ENCODE measurements around the gene CLDN7.

The CLDN7 gene

DNA sequence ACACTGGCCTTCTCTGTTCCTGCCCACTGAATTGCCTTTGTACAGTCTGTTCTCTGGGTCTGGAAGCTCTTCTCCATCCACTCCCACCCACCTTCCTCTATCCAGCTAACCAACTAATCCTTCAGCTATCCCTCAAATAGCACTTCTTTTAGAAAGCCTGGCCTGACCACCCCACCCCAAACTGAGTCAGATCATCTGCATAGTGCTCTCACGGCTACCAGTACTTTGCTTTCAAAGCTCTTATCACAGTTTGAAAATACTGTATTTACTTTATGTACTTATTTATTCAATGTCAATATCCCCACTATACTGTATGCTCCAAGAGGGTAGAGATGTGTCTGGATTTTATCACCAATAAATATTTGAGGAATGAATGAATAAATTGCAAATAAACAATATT, 4.5 kb upstream of the CLDN7 start:
- TF ChIP-seq ZNF274 (IDR thresholded peaks at IDR 0.05; ENCODE audit: low read depth, low read length) (no peak), SUZ12 (IDR thresholded peaks at IDR 0.05; ENCODE audit: extremely low read depth, insufficient read depth, insufficient read length) (no peak), YY1 (IDR thresholded peaks at IDR 0.05; ENCODE audit: insufficient read depth, insufficient read length) (no peak)
- H3K4me1 ChIP-seq (ENCODE audit: insufficient read depth, insufficient read length) = peaks cover 2% of the 10 kb centered on the region
- H3K36me3 ChIP-seq (ENCODE audit: insufficient read depth, insufficient read length, low read length) = no peaks in the 10 kb centered on the region
- DNase-seq (ENCODE audit: low read depth, low spot score) = no peak
- no peak overlapping the region for H3K4me3 ChIP-seq (ENCODE audit: insufficient read length, low read depth)
- H3K9ac ChIP-seq (ENCODE audit: insufficient read length, low read depth) = no peak overlapping the region
- peaks cover 21% of the 10 kb centered on the region for H3K27me3 ChIP-seq (ENCODE audit: insufficient read depth, insufficient read length)
- H3K9me3 ChIP-seq (ENCODE audit: insufficient read depth, low read length) = no peaks in the 10 kb centered on the region

DNA sequence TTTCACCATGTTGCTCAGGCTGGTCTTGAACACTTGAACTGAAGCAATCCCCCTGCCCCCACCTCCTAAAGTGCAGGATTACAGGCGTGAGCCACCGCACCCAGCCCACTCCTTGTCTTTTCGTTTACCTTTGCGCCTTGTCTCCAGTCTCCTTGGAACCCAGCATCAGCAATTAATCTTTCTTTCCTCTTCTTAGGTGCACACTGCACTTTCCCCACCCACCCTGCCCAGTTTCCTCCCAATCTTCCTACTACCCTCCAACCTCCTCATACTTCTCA, 1.5 kb upstream of the CLDN7 start:
- Histone ChIP-seq H3K9ac (ENCODE audit: insufficient read length, low read depth) (peak overlapping the region; percentile 79), H3K27me3 (ENCODE audit: insufficient read depth, insufficient read length) (peaks cover 34% of the 10 kb centered on the region), H3K4me1 (ENCODE audit: insufficient read depth, insufficient read length) (peaks cover 2% of the 10 kb centered on the region), H3K4me3 (ENCODE audit: insufficient read length, low read depth) (peak overlapping the region; percentile 59), H3K36me3 (ENCODE audit: insufficient read depth, insufficient read length, low read length) (peaks cover 15% of the 10 kb centered on the region), H3K9me3 (ENCODE audit: insufficient read depth, low read length) (no peaks in the 10 kb centered on the region)
- DNase-seq (ENCODE audit: low read depth, low spot score) = no peak
- TF ChIP-seq SUZ12 (IDR thresholded peaks at IDR 0.05; ENCODE audit: extremely low read depth, insufficient read depth, insufficient read length) (no peak), YY1 (IDR thresholded peaks at IDR 0.05; ENCODE audit: insufficient read depth, insufficient read length) (no peak), ZNF274 (IDR thresholded peaks at IDR 0.05; ENCODE audit: low read depth, low read length) (no peak)

- H3K36me3 ChIP-seq (ENCODE audit: insufficient read depth, insufficient read length, low read length) = peaks cover 19% of the 10 kb centered on the region
- peaks cover 34% of the 10 kb centered on the region for H3K27me3 ChIP-seq (ENCODE audit: insufficient read depth, insufficient read length)
- TF ChIP-seq SUZ12 (IDR thresholded peaks at IDR 0.05; ENCODE audit: extremely low read depth, insufficient read depth, insufficient read length) (no peak), ZNF274 (IDR thresholded peaks at IDR 0.05; ENCODE audit: low read depth, low read length) (no peak), YY1 (IDR thresholded peaks at IDR 0.05; ENCODE audit: insufficient read depth, insufficient read length) (no peak)
- H3K4me1 ChIP-seq (ENCODE audit: insufficient read depth, insufficient read length) = peaks cover 2% of the 10 kb centered on the region
- DNase-seq (ENCODE audit: low read depth, low spot score) = no peak
- H3K4me3 ChIP-seq (ENCODE audit: insufficient read length, low read depth) = peak overlapping the region; percentile 59
- no peaks in the 10 kb centered on the region for H3K9me3 ChIP-seq (ENCODE audit: insufficient read depth, low read length)
- peak overlapping the region; percentile 79 for H3K9ac ChIP-seq (ENCODE audit: insufficient read length, low read depth)
These were observed 890 bp upstream of the CLDN7 start for GRCh38 chr17:7262935-7263800.

DNA sequence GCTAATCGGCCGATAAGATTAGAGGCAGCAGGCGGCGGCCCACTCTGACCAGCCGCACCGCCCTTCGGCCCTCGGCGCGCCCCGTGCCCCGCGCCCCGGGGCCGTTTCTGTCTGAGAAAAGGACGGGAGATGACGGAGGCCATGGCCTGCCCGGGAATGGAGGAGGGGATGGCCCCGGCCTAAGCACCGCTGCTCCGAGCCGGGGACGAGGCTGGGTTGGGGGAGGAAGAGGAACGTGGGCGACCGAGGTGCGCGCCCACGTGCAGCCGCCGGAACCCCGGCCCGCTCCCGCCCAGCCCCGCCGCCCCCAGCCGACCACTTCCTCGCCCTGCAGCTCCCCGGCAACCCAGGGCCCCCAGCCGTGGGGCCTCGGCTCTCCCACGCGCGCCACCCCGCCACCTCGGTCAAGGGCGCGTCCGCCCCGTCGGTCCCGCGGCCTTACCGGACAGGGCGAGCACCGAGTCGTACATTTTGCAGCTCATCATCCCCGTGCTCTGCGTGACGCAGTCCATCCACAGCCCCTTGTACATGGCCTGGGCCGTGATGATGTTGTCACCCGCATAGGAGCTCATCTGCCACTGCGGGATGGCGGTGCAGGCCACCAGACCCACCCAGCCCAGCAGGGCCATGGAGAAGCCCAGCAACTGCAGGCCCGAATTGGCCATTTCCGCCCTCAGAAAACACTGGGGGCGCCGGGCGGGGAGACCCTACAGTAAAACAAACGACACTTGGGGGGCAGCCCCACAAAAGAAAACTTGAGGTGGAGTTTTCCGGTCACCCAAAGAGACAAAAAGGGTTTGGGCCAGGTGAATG, 693 bp downstream of the CLDN7 start:
- Histone ChIP-seq H3K27me3 (ENCODE audit: insufficient read depth, insufficient read length) (peaks cover 34% of the 10 kb centered on the region), H3K4me3 (ENCODE audit: insufficient read length, low read depth) (peak overlapping the region; percentile 59), H3K9ac (ENCODE audit: insufficient read length, low read depth) (peak overlapping the region; percentile 81), H3K36me3 (ENCODE audit: insufficient read depth, insufficient read length, low read length) (peaks cover 32% of the 10 kb centered on the region), H3K4me1 (ENCODE audit: insufficient read depth, insufficient read length) (peaks cover 2% of the 10 kb centered on the region), H3K9me3 (ENCODE audit: insufficient read depth, low read length) (no peaks in the 10 kb centered on the region)
- TF ChIP-seq ZNF274 (IDR thresholded peaks at IDR 0.05; ENCODE audit: low read depth, low read length) (no peak), YY1 (IDR thresholded peaks at IDR 0.05; ENCODE audit: insufficient read depth, insufficient read length) (no peak), SUZ12 (IDR thresholded peaks at IDR 0.05; ENCODE audit: extremely low read depth, insufficient read depth, insufficient read length) (no peak)
- no peak for DNase-seq (ENCODE audit: low read depth, low spot score)

DNA sequence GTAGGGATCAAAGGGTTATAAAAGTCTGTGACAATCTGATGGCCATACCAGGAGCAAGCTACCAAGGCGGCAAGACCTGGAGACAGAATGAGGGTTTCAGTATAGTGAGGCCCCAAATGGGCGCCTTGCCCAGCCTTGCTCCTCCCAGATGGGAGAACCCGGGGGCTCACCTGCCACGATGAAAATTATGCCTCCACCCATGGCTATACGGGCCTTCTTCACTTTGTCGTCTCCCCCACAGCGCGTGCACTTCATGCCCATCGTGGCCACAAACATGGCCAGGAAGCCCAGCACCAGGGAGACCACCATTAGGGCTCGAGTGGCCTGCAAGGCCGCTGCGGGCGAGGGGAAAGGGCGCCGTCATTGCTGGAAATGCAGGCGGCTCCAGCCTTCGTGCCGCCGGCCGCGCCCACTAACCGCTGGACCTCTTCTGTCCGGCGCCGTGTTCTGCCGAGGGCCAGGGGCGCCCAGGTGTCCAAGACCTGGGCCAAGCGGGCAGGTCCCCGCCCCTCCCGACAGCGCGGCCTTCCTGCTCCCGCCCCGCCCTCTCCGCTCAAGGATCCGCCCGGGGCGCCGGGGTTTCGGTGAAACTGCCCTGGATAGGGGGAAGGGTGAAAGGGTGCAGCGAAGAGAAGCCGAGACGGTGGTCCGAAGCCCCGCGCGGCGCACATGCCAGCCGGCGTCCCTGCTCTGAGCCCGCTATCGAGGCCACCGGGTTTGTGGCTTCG, 1.5 kb downstream of the CLDN7 start:
- Histone ChIP-seq H3K4me3 (ENCODE audit: insufficient read length, low read depth) (peak overlapping the region; percentile 59), H3K9ac (ENCODE audit: insufficient read length, low read depth) (peak overlapping the region; percentile 81), H3K27me3 (ENCODE audit: insufficient read depth, insufficient read length) (peaks cover 34% of the 10 kb centered on the region), H3K36me3 (ENCODE audit: insufficient read depth, insufficient read length, low read length) (peaks cover 40% of the 10 kb centered on the region), H3K9me3 (ENCODE audit: insufficient read depth, low read length) (no peaks in the 10 kb centered on the region), H3K4me1 (ENCODE audit: insufficient read depth, insufficient read length) (peaks cover 2% of the 10 kb centered on the region)
- TF ChIP-seq YY1 (IDR thresholded peaks at IDR 0.05; ENCODE audit: insufficient read depth, insufficient read length) (no peak), SUZ12 (IDR thresholded peaks at IDR 0.05; ENCODE audit: extremely low read depth, insufficient read depth, insufficient read length) (no peak), ZNF274 (IDR thresholded peaks at IDR 0.05; ENCODE audit: low read depth, low read length) (no peak)
- DNase-seq (ENCODE audit: low read depth, low spot score) = no peak

GRCh38 chr17:7260151-7260550, 2.1 kb downstream of the CLDN7 start:
- H3K4me3 ChIP-seq (ENCODE audit: insufficient read length, low read depth) = peak overlapping the region; percentile 59
- DNase-seq (ENCODE audit: low read depth, low spot score) = no peak

More at GRCh38 chr17:7260151-7260550, 2.1 kb downstream of the CLDN7 start:
- peaks cover 2% of the 10 kb centered on the region for H3K4me1 ChIP-seq (ENCODE audit: insufficient read depth, insufficient read length)
- peaks cover 44% of the 10 kb centered on the region for H3K36me3 ChIP-seq (ENCODE audit: insufficient read depth, insufficient read length, low read length)
- peaks cover 34% of the 10 kb centered on the region for H3K27me3 ChIP-seq (ENCODE audit: insufficient read depth, insufficient read length)
- TF ChIP-seq YY1 (IDR thresholded peaks at IDR 0.05; ENCODE audit: insufficient read depth, insufficient read length) (no peak), ZNF274 (IDR thresholded peaks at IDR 0.05; ENCODE audit: low read depth, low read length) (no peak), SUZ12 (IDR thresholded peaks at IDR 0.05; ENCODE audit: extremely low read depth, insufficient read depth, insufficient read length) (no peak)
- no peaks in the 10 kb centered on the region for H3K9me3 ChIP-seq (ENCODE audit: insufficient read depth, low read length)
- H3K9ac ChIP-seq (ENCODE audit: insufficient read length, low read depth) = peak overlapping the region; percentile 81
